Measurements from ENCODE around the gene MRPL28. TPM values are rescaled to one million over a fixed set of nuclear protein-coding genes. Genes with fewer than 3 reads are reported as not detected.

The MRPL28 gene
- total and polyA plus RNA-seq, 2 donors (not counting 3 experiments of a cell fraction or from before 2014, with no cell fraction given) = 104 to 180 TPM

GRCh38 chr16:356741-357140, 13.6 kb downstream of the MRPL28 start:
- Histone ChIP-seq H3K27ac (ENCODE audit: insufficient read depth, low read depth, low read length) (no peak overlapping the region), H3K27me3 (ENCODE audit: control insufficient read depth in 2 of 2, insufficient read depth in 2 of 2, low read length in 2 of 2) (no peaks in the 10 kb centered on the region), H3K4me3 (replicated peaks in 1 of 3; ENCODE audit: insufficient read depth in 1 of 3, low read depth in 1 of 3, low read length in 3 of 3) (no peak overlapping the region), H3K4me2 (ENCODE audit: insufficient read depth, low read length) (no peak overlapping the region), H3K4me1 (ENCODE audit: control insufficient read depth, extremely low read depth, insufficient read depth, low read length) (no peaks in the 10 kb centered on the region), H3K9ac (replicated peaks; ENCODE audit: extremely low read depth, insufficient read depth, low read length) (no peak overlapping the region), H4K20me1 (replicated peaks; ENCODE audit: control insufficient read depth, extremely low read depth, insufficient read depth, low read length) (no peaks in the 10 kb centered on the region), H3K9me3 (replicated peaks; ENCODE audit: control insufficient read depth, insufficient read depth, low read length) (no peaks in the 10 kb centered on the region), H3K79me2 (ENCODE audit: control insufficient read depth, insufficient read depth, low read length) (peaks cover under 1% of the 10 kb centered on the region), H2AFZ (ENCODE audit: low read depth, low read length) (no peak overlapping the region), H3K9me1 (replicated peaks; ENCODE audit: control insufficient read depth, extremely low read depth, insufficient read depth, low read length) (no peaks in the 10 kb centered on the region), H3K36me3 (ENCODE audit: control insufficient read depth in 2 of 2, extremely low read depth in 1 of 2, insufficient read depth in 2 of 2, low read length in 2 of 2) (no peaks in the 10 kb centered on the region)
- TF ChIP-seq MAX (IDR thresholded peaks at IDR 0.05; ENCODE audit: insufficient read depth, insufficient read length) (no peak), MYC (IDR thresholded peaks at IDR 0.05; ENCODE audit: low read depth, low read length) (no peak), EZH2 (IDR thresholded peaks at IDR 0.05; ENCODE audit: borderline replicate concordance, low read depth, low read length, severe bottlenecking) (no peak), JUN (IDR thresholded peaks at IDR 0.05; ENCODE audit: borderline replicate concordance, insufficient read depth, insufficient read length, low read depth) (no peak), FOS (IDR thresholded peaks at IDR 0.05; ENCODE audit: borderline replicate concordance, insufficient read depth, low read length) (no peak), POLR2AphosphoS5 (IDR thresholded peaks at IDR 0.05; ENCODE audit: insufficient read depth, low read depth, low read length) (no peak), GATA2 (IDR thresholded peaks at IDR 0.05; ENCODE audit: insufficient read depth, insufficient read length, low read depth, low read length) (no peak), POLR2A (IDR thresholded peaks at IDR 0.05; ENCODE audit: low read depth, low read length) (no peak), CTCF (IDR thresholded peaks at IDR 0.05; ENCODE audit: extremely low read depth in 1 of 2, insufficient read depth in 1 of 2, low read depth in 1 of 2, low read length in 2 of 2) (no peak)
- CTCF ChIA-PET = interaction anchor here (0.5 to 1.8 kb wide), 3 partner anchors 10 to 250 kb away, joined by 3 to 7 read pairs (median 4); no protein-coding TSS in a partner anchor
- FAIRE-seq = no peak
- dilution Hi-C loops (cut with MboI; ENCODE audit: extremely low pct_ligation_motif_present, low sequenced_read_pairs) (no loop called here), intact Hi-C loops (cut with micrococcal nuclease) (no loop called here)
- DNase-seq (ENCODE audit: low read depth, low spot score) = no peak
- no TSS peak for BruUV-seq (replicated peaks)
- POLR2A ChIA-PET = no interaction called here

Data from endothelial cell of umbilical vein (primary cell).